GM12878 (cell line): ENCODE results near the gene TMSB4X. TPM values are rescaled to one million over a fixed set of nuclear protein-coding genes. Genes with fewer than 3 reads are reported as not detected.

Experiments
- BCL11A ChIP-seq: IDR thresholded peaks from 2 replicates; pipeline ENCODE4 v1.6.1; 2011; ENCODE audit warnings: low read depth, low read length
- BHLHE40 ChIP-seq, 2 experiments: fragments of 450-650 bp in 1 of 2; IDR thresholded peaks; 2 replicates each; pipeline ENCODE4 v1.6.1; 2011 to 2017; ENCODE audit warnings: low read depth in 2 of 2, borderline replicate concordance in 1 of 2, improper control_type of control experiment in 1 of 2, low read length in 1 of 2, mild to moderate bottlenecking in 1 of 2
- BMI1 ChIP-seq: fragments of 450-650 bp; IDR thresholded peaks from 2 replicates; pipeline ENCODE4 v1.6.1; 2016; ENCODE audit warnings: mild to moderate bottlenecking, moderate library complexity, borderline replicate concordance
- CBX5 ChIP-seq: sonication (generic); IDR thresholded peaks from 2 replicates; pipeline ENCODE4 v1.6.1; 2016; ENCODE audit warnings: low read depth, moderate library complexity, mild to moderate bottlenecking, inconsistent platforms
- ESRRA ChIP-seq: IDR thresholded peaks from 2 replicates; pipeline ENCODE4 v1.6.1; 2012; ENCODE audit warnings: mild to moderate bottlenecking, low read length, improper control_type of control experiment
- HDAC2 ChIP-seq: fragments of 200-600 bp; sonication (generic); IDR thresholded peaks from 2 replicates; pipeline ENCODE4 v1.6.1; 2017
- IKZF1 ChIP-seq: fragments of 450-650 bp; conservative IDR thresholded peaks from 2 replicates; pipeline ENCODE4 v1.6.1; 2017; ENCODE audit warnings: antibody characterized with exemption, mild to moderate bottlenecking
- KDM1A ChIP-seq: fragments of 200-600 bp; sonication (generic); IDR thresholded peaks from 2 replicates; pipeline ENCODE4 v1.6.1; 2016; ENCODE audit warnings: borderline replicate concordance
- MEF2A ChIP-seq: IDR thresholded peaks from 2 replicates; pipeline ENCODE4 v1.6.1; 2011; ENCODE audit warnings: low read depth, mild to moderate bottlenecking, low read length, moderate library complexity; ENCODE audit not compliant: insufficient read depth
- MYB ChIP-seq: fragments of 150-350 bp; IDR thresholded peaks from 2 replicates; pipeline ENCODE4 v1.6.1; 2014; ENCODE audit warnings: mild to moderate bottlenecking, low read depth, low read length, borderline replicate concordance
- NBN ChIP-seq: fragments of 450-650 bp; IDR thresholded peaks from 2 replicates; pipeline ENCODE4 v1.6.1; 2016
- NFIC ChIP-seq: IDR thresholded peaks from 2 replicates; pipeline ENCODE4 v1.6.1; 2012; ENCODE audit warnings: low read depth, mild to moderate bottlenecking, inconsistent platforms, low read length, moderate library complexity
- NFYA ChIP-seq: IDR thresholded peaks from 2 replicates; pipeline ENCODE4 v1.6.1; 2011; ENCODE audit warnings: low read depth, mild to moderate bottlenecking, low read length, improper control_type of control experiment, borderline replicate concordance
- NR2C2 ChIP-seq: IDR thresholded peaks from 2 replicates; pipeline ENCODE4 v1.6.1; 2011; ENCODE audit warnings: borderline replicate concordance, low read depth; ENCODE audit not compliant: control insufficient read depth, insufficient read length
- NR2F1 ChIP-seq: fragments of 450-650 bp; conservative IDR thresholded peaks from 2 replicates; pipeline ENCODE4 v1.6.1; 2017; ENCODE audit warnings: mild to moderate bottlenecking
- RB1 ChIP-seq: fragments of 450-650 bp; formaldehyde crosslinking; IDR thresholded peaks from 2 replicates; pipeline ENCODE4 v1.6.1; 2017; ENCODE audit warnings: mild to moderate bottlenecking, borderline replicate concordance
- RBBP5 ChIP-seq: fragments of 200-600 bp; sonication (generic); conservative IDR thresholded peaks from 2 replicates; pipeline ENCODE4 v1.6.1; 2016
- SMAD5 ChIP-seq: IDR thresholded peaks from 2 replicates; pipeline ENCODE4 v1.6.1; 2016; ENCODE audit warnings: antibody characterized with exemption, low read depth
- SRF ChIP-seq, 2 experiments: IDR thresholded peaks; 2 replicates each; pipeline ENCODE4 v1.6.1; 2011; ENCODE audit warnings: low read depth in 2 of 2, low read length in 2 of 2, mild to moderate bottlenecking in 1 of 2, moderate library complexity in 1 of 2
- TARDBP ChIP-seq: IDR thresholded peaks from 2 replicates; pipeline ENCODE4 v1.6.1; 2016; ENCODE audit warnings: borderline replicate concordance
- TCF3 ChIP-seq: IDR thresholded peaks from 2 replicates; pipeline ENCODE4 v1.6.1; 2012; ENCODE audit warnings: low read depth, mild to moderate bottlenecking, low read length, borderline replicate concordance; ENCODE audit not compliant: insufficient read depth
- TCF7 ChIP-seq: IDR thresholded peaks from 2 replicates; pipeline ENCODE4 v1.6.1; 2014; ENCODE audit warnings: antibody characterized with exemption, borderline replicate concordance
- YBX1 ChIP-seq: fragments of 450-650 bp; IDR thresholded peaks from 2 replicates; pipeline ENCODE4 v1.6.1; 2016; ENCODE audit warnings: antibody characterized with exemption
- YY1 ChIP-seq: IDR thresholded peaks from 2 replicates; pipeline ENCODE4 v1.6.1; 2011; ENCODE audit warnings: low read depth, mild to moderate bottlenecking, low read length
- ZNF217 ChIP-seq: fragments of 450-650 bp; IDR thresholded peaks from 2 replicates; pipeline ENCODE4 v1.6.1; 2017; ENCODE audit warnings: antibody characterized with exemption, mild to moderate bottlenecking
- ZNF622 ChIP-seq: fragments of 450-650 bp; IDR thresholded peaks from 2 replicates; pipeline ENCODE4 v1.6.1; 2017; ENCODE audit warnings: mild to moderate bottlenecking, inconsistent platforms
- ZZZ3 ChIP-seq: IDR thresholded peaks from 2 replicates; pipeline ENCODE4 v1.6.1; 2011; ENCODE audit warnings: low read depth; ENCODE audit not compliant: control insufficient read depth, insufficient read length
- polyA plus RNA-seq, 11 experiments: library from polyadenylated mRNA; depleted of rRNA in 4 of 11; unstranded in 6 of 11; stranded (reverse) in 5 of 11; fragments of >200 nt; fragmentation: Nextera tagmentation in 4 of 11; fragmentation: Illumina TruSeq in 1 of 11; extraction: Ambion mirVana in 4 of 11; extraction: Trizol in 1 of 11; gene quantifications; 1 replicate in 1 of 11; 2 replicates in 10 of 11; pipeline versions ENCODE4 v1.2.1 to v1.2.3, GENCODE V29; 2011 to 2016; ENCODE audit warnings: inconsistent platforms in 2 of 11, missing spikeins in 2 of 11, low read depth in 1 of 11
- total RNA-seq, 4 experiments: library from RNA; depleted of rRNA in 3 of 4; stranded (reverse); fragments of >200 nt in 3 of 4; fragmentation: Illumina TruSeq in 1 of 4; extraction: Trizol in 1 of 4; gene quantifications; 2 replicates each; pipeline versions ENCODE4 v1.2.1 to v1.2.3, GENCODE V29; 2013 to 2021
- TF ChIP-seq, protein P1 (sequence below): fragments of 450-650 bp; formaldehyde crosslinking; IDR thresholded peaks from 2 replicates; pipeline ENCODE4 v1.4.0; 2022; ENCODE audit warnings: mild to moderate bottlenecking, moderate library complexity
- TF ChIP-seq, protein P2 (sequence below): IDR thresholded peaks from 2 replicates; pipeline ENCODE4 v1.6.1; 2012; ENCODE audit warnings: low read depth, low read length, improper control_type of control experiment
- TF ChIP-seq, protein P3 (sequence below): IDR thresholded peaks from 2 replicates; pipeline ENCODE4 v1.6.1; 2012; ENCODE audit warnings: low read depth, low read length, improper control_type of control experiment

TMSB4X gene
- total and polyA plus RNA-seq, 10 of the 15 experiments (the other 5 are each of a cell fraction or from before 2014, with no cell fraction given) = 13,924 to 37,234 (median 23,705) TPM

DNA sequence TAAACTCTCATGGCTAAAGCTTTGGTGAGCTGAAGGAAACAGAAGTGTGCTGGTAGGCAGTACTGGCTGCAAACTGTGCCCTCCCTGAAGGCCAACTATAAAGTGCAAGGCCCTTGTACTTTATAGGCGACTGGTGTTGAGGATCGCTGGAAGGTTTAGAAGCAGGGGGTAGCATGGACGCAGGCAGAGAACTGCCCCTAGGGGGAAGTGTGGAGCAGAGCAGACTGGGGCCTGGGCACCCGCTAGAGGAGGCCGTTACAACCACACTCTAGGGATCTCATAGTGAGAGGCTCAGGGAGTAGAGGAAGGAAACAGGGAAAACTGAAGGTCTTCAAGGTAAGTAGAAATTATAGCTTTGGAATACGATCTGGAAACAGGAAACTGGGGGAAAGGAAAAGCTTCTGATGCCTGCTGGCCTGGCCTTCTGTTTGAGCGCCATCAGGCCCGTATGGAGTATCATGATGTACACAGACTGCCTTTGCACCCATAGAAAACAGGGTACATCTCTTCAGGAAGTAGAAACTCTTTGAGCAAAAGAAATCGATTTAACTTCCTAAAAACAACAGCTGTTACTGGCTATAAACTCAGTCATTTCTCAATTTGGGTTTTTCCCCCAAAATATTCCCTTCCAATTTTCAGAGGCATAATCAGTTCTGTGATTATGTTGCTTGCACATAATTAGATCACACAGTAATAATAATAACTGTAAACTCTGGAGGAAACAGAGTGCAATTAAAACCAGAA is 23.9 kb upstream of the TMSB4X start (continued):
- no peak for TF ChIP-seq YBX1
- no peak for TF ChIP-seq ZNF622
- TF ChIP-seq ZZZ3 = no peak
- peak; percentile 93 for TF ChIP-seq YY1
- peak; percentile 82 for TF ChIP-seq IKZF1
- TF ChIP-seq ZNF217 = no peak
- no peak for TF ChIP-seq BMI1
- TF ChIP-seq, protein P1, sequence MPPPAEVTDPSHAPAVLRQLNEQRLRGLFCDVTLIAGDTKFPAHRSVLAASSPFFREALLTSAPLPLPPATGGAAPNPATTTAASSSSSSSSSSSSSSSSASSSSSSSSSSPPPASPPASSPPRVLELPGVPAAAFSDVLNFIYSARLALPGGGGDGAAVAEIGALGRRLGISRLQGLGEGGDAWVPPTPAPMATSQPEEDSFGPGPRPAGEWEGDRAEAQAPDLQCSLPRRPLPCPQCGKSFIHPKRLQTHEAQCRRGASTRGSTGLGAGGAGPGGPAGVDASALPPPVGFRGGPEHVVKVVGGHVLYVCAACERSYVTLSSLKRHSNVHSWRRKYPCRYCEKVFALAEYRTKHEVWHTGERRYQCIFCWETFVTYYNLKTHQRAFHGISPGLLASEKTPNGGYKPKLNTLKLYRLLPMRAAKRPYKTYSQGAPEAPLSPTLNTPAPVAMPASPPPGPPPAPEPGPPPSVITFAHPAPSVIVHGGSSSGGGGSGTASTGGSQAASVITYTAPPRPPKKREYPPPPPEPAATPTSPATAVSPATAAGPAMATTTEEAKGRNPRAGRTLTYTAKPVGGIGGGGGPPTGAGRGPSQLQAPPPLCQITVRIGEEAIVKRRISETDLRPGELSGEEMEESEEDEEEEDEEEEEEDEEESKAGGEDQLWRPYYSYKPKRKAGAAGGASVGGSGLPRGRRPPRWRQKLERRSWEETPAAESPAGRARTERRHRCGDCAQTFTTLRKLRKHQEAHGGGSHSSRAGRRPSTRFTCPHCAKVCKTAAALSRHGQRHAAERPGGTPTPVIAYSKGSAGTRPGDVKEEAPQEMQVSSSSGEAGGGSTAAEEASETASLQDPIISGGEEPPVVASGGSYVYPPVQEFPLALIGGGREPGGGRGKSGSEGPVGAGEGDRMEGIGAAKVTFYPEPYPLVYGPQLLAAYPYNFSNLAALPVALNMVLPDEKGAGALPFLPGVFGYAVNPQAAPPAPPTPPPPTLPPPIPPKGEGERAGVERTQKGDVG (CRISPR knock-in tag) = no peak
- no peak for TF ChIP-seq ESRRA
- TF ChIP-seq SRF (IDR thresholded peaks at IDR 0.05; ENCODE audit: low read depth in 2 of 2, low read length in 2 of 2) = no peak
- TF ChIP-seq NBN = peak; percentile 50
- TF ChIP-seq RB1 = 0 out of 2 replicates have a peak, but pooled peaks have one; percentile 27
- no peak for TF ChIP-seq SMAD5
- TF ChIP-seq NFIC = no peak
- no peak for TF ChIP-seq TARDBP
- TF ChIP-seq MEF2A = peak; percentile 52; the same call in 1 of the 2 replicates
- no peak for TF ChIP-seq TCF3
- TF ChIP-seq, protein P2, sequence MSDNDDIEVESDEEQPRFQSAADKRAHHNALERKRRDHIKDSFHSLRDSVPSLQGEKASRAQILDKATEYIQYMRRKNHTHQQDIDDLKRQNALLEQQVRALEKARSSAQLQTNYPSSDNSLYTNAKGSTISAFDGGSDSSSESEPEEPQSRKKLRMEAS = no peak
- no peak for TF ChIP-seq MYB
- TF ChIP-seq BHLHE40 (IDR thresholded peaks at IDR 0.05; ENCODE audit: borderline replicate concordance in 1 of 2, low read depth in 2 of 2, low read length in 1 of 2) = peak; percentile 39 to 51; a peak in 2 of 4 replicates
- no peak for TF ChIP-seq KDM1A
- TF ChIP-seq NR2C2 = no peak
- no peak for TF ChIP-seq CBX5
- TF ChIP-seq RBBP5 = no peak
- TF ChIP-seq NFYA = no peak
- no peak for TF ChIP-seq HDAC2
- peak; percentile 63 for TF ChIP-seq BCL11A
- TF ChIP-seq TCF7 = no peak
- TF ChIP-seq, protein P3, sequence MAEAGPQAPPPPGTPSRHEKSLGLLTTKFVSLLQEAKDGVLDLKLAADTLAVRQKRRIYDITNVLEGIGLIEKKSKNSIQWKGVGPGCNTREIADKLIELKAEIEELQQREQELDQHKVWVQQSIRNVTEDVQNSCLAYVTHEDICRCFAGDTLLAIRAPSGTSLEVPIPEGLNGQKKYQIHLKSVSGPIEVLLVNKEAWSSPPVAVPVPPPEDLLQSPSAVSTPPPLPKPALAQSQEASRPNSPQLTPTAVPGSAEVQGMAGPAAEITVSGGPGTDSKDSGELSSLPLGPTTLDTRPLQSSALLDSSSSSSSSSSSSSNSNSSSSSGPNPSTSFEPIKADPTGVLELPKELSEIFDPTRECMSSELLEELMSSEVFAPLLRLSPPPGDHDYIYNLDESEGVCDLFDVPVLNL = no peak
- TF ChIP-seq NR2F1 = no peak
